GM13977 (cell line): ENCODE results near the gene SLC7A8.

Experiments
- DNase-seq: peaks from one replicate; pipeline ENCODE4 v3.0.0; 2012; ENCODE audit warnings: low spot score
- in situ Hi-C: fragments of 300-500 bp; cut with MboI; formaldehyde crosslinking; loops from one replicate; pipeline ENCODE4 v1.12.0; 2022; ENCODE audit warnings: low sequenced_read_pairs, low pct_unique_long_range_greater_than_20kb, mixed read lengths, inconsistent platforms; ENCODE audit not compliant: unreplicated experiment
- TF ChIP-seq, protein P1 (sequence below): IDR thresholded peaks from 2 replicates; pipeline ENCODE4 v1.5.1; 2012; ENCODE audit warnings: mild to moderate bottlenecking, control low read depth; ENCODE audit not compliant: insufficient read depth; ENCODE audit errors: extremely low read depth, missing control alignments

The SLC7A8 gene

DNA sequence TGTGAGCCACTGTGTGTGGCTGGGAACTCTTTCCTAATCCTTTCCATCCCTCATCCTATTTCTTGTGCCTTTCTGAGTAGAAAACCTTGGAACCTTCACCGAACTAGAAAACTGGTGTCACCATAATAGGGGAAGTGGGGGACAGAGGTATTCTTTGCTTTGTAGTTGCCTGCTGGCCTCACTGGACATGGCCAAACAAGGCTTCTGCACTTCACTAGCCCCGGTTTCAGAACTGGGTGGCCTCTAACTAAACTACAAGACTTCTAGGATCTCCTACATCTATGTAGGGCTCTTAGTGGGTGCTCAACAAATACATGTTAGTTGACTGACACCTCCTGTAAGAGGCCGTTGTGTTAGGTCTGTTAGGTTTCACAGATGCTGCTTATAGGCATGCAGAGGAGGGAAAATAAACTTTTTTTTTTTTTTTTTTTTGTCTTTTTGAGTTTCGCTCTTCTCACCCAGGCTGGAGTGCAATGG lies 78.1 kb downstream of the SLC7A8 start:
- TF ChIP-seq, protein P1, sequence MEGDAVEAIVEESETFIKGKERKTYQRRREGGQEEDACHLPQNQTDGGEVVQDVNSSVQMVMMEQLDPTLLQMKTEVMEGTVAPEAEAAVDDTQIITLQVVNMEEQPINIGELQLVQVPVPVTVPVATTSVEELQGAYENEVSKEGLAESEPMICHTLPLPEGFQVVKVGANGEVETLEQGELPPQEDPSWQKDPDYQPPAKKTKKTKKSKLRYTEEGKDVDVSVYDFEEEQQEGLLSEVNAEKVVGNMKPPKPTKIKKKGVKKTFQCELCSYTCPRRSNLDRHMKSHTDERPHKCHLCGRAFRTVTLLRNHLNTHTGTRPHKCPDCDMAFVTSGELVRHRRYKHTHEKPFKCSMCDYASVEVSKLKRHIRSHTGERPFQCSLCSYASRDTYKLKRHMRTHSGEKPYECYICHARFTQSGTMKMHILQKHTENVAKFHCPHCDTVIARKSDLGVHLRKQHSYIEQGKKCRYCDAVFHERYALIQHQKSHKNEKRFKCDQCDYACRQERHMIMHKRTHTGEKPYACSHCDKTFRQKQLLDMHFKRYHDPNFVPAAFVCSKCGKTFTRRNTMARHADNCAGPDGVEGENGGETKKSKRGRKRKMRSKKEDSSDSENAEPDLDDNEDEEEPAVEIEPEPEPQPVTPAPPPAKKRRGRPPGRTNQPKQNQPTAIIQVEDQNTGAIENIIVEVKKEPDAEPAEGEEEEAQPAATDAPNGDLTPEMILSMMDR = no peak
- in situ Hi-C loops = no loop called here

DNA sequence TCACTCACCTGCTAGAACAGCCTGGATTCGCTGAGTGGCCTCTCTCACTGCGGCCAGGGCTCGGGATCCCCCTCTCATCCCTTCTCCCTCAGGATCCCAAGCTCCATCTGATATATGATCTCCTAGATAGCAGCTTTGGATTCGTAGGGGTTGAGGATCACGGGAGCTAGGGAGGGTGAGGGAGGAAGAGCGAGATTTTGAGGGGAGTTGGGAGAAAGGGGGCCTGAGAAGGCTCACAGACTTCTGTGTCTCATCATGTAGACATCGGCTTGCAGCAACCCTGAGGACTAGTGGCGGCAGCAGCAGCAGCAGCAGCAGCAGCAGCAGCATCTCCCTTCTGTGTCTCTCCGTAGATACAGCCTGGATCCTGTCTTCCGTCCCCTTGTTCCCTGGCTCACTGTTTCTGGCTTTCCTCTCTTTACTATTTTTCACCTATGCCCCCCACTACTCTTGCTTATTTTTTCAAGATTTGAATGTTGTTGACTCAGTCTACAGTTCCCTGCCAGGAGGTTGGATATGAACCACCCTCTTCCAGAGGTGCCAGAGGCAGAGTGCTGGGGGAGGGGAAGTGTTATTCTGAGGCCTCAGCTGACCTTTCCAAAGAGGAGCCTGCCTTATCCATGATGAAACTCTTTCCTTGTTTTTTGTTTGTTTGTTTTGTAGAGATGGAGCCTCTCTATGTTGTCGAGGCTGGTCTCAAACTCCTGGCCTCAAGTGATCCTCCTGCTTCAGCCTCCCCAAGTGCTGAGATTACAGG lies 78.7 kb downstream of the SLC7A8 start, which contains the start of gene CIROP:
Gene CIROP (minus strand): TSS at position 399 of the 757 bp plus-strand sequence. CDS start 69 bp downstream, at position 330.
- TF ChIP-seq, protein P1 = no peak
- DNase-seq = no peak
- in situ Hi-C loops = no loop called here

More for the DNA sequence above, 78.1 kb downstream of the SLC7A8 start:
- DNase-seq = no peak

DNA sequence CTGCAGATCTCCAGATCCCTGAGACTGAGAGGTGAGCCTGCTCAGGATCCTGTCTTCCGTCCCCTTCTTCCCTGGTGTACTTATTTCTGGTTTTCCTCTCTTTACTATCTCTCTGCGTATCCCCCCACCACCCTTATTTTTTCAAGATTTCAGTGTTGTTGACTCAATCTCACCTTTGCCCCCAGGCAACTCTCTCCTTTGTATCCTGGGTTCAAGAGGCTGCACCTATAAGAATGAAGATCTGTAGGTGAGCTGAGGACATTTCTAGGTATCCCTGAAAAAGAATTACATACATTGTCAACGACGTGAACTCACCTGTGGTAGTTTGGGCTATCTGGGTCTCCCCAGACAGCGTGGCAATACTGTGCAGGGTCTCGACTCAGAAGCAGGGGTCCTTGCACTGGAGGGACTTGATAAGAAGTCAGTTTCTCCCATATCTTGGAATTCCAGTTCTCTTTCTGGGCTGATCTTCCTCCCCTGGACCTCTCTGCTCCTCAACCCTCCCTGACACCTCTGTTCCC lies 79.3 kb downstream of the SLC7A8 start:
- no peak for DNase-seq
- TF ChIP-seq, protein P1 = no peak
- in situ Hi-C loops = no loop called here

DNA sequence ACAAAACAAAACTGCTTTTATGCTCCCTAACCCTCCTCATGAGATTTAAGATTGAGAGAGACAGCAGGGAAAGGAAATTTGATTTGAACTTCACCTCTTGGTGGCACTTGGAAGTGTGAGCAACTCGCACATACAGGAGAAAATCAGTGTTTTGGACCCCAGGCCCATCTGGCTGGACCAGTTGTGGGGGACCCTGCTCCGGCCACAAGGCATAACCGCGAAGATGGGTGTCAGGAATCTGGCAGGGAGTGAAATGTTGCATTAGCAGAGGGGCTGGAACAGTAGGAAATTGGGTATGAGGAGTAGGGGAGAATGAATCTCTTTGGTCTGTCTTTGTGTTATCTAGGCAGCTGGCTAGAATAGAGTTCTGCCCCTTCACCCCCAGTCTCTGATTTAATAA lies 79.9 kb downstream of the SLC7A8 start:
- DNase-seq = no peak
- TF ChIP-seq, protein P1 = no peak
- in situ Hi-C loops = no loop called here

DNA sequence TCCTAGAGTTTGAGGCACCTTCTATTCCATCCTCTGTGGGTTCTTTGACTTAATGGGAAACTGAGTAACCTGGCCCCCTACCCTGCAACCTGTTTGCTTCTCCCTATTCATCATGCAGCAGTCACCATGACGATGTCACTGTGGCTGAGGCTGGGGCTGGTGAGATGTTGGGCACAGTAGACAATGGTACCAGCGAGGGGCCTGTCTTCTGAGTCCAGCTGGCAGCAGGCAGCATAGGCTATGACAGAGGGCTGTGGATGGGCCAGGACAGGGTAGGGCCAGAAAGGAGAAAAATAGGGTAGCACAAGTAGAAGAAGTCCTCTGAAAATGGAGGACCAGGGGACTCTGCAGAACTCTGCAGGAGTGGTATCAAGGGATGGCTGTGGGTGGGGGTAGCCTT lies 80.7 kb downstream of the SLC7A8 start:
- TF ChIP-seq, protein P1 = no peak
- no peak for DNase-seq
- in situ Hi-C loops = no loop called here

DNA sequence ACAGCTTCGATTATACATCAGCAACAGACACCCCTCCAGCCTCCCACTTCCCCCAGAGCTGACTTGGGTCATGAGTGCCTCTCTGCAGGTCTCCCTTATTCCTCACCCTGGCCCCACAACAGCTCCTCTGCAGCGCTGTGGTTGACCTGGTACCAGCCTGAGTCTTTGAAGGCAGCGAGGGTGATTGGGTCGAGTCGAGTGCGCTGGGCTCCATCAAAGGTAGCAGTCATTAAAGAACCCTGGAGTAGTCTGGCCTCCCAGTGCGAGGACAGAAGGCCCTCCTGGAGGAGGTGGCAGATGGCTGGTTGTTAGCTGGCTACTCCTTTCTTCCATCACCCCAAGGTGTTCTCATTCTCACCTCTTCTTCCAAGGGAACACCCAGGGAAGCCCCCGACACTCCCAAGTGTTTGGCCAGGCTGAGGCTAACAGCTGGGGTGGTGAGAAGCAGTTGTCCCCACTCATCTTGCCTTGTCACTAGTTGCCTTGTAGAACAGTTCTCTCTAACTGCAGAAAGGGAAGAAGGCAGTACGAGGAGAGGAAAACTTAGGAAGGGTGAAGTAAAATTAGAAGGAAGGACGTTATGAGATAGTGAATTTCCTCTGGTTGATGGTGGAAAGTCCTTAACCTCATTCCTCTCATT lies 81.4 kb downstream of the SLC7A8 start:
- in situ Hi-C loops = no loop called here
- TF ChIP-seq, protein P1 = no peak

More for the DNA sequence above, 81.4 kb downstream of the SLC7A8 start:
- DNase-seq = no peak
